IPS-18a (cell line): Measurements from ENCODE around the gene SECTM1.
"Not testable (repeated sequence)": the region's sequence is repeated elsewhere in the genome, so short reads cannot be mapped to it uniquely, and the experiment has no call there.

Experiments
- H3K27ac ChIP-seq: one replicate; pipeline ENCODE4 v1.5.1; 2013; ENCODE audit warnings: low read length
- H3K27me3 ChIP-seq: one replicate; pipeline ENCODE4 v1.6.1; 2013; ENCODE audit warnings: mild to moderate bottlenecking, low read length; ENCODE audit not compliant: control insufficient read depth, insufficient read depth
- H3K36me3 ChIP-seq: one replicate; pipeline ENCODE4 v1.6.1; 2013; ENCODE audit warnings: low read depth, low read length; ENCODE audit not compliant: control insufficient read depth
- H3K4me1 ChIP-seq: one replicate; pipeline ENCODE4 v1.6.1; 2013; ENCODE audit warnings: low read depth, low read length; ENCODE audit not compliant: control insufficient read depth
- H3K4me3 ChIP-seq: one replicate; pipeline ENCODE4 v1.5.1; 2013; ENCODE audit warnings: low read length
- H3K9ac ChIP-seq: one replicate; pipeline ENCODE4 v1.6.1; 2013; ENCODE audit warnings: mild to moderate bottlenecking, low read length, moderate library complexity
- H3K9me3 ChIP-seq: one replicate; pipeline ENCODE4 v1.6.1; 2013; ENCODE audit warnings: low read depth, low read length; ENCODE audit not compliant: control insufficient read depth

SECTM1 gene

GRCh38 chr17:82333279-82334171, at the start of gene SECTM1:
SECTM1 (minus strand) TSS chr17:82333766; CDS start chr17:82327240, 6,526 bp downstream.
- H3K9me3 ChIP-seq: no peaks in the 10 kb centered on the region
- no peaks in the 10 kb centered on the region for H3K36me3 ChIP-seq
- H3K27me3 ChIP-seq: peaks cover 85% of the 10 kb centered on the region
- peak within 1 kb of the TSS; percentile 36 for H3K4me3 ChIP-seq
- H3K9ac ChIP-seq: no peak within 1 kb of the TSS
- H3K4me1 ChIP-seq: peaks cover 5% of the 10 kb centered on the region
- no peak within 1 kb of the TSS for H3K27ac ChIP-seq

GRCh38 chr17:82382933-82383255, 49.3 kb upstream of the SECTM1 start:
- no peak overlapping the region for H3K9ac ChIP-seq
- H3K27me3 ChIP-seq: peaks cover 5% of the 10 kb centered on the region
- H3K9me3 ChIP-seq: no peaks in the 10 kb centered on the region
- no peaks in the 10 kb centered on the region for H3K36me3 ChIP-seq
- no peak overlapping the region for H3K27ac ChIP-seq
- no peak overlapping the region for H3K4me3 ChIP-seq
- peaks cover 3% of the 10 kb centered on the region for H3K4me1 ChIP-seq

GRCh38 chr17:82382220-82382932, 48.8 kb upstream of the SECTM1 start:
- H3K4me1 ChIP-seq, H3K27ac ChIP-seq, H3K36me3 ChIP-seq, H3K27me3 ChIP-seq, H3K4me3 ChIP-seq, H3K9me3 ChIP-seq, H3K9ac ChIP-seq: not testable (repeated sequence)

- not testable (repeated sequence) for H3K4me1 ChIP-seq, H3K27ac ChIP-seq, H3K4me3 ChIP-seq
These were observed 48.1 kb upstream of the SECTM1 start for GRCh38 chr17:82381703-82382009.

GRCh38 chr17:82380860-82381702, 47.5 kb upstream of the SECTM1 start:
- Histone ChIP-seq H3K9me3 (no peaks in the 10 kb centered on the region), H3K9ac (no peak overlapping the region), H3K4me1 (peaks cover 3% of the 10 kb centered on the region), H3K36me3 (no peaks in the 10 kb centered on the region), H3K4me3 (no peak overlapping the region), H3K27ac (no peak overlapping the region), H3K27me3 (peaks cover 5% of the 10 kb centered on the region)

More at GRCh38 chr17:82381703-82382009, 48.1 kb upstream of the SECTM1 start:
- not testable (repeated sequence) for H3K36me3 ChIP-seq, H3K27me3 ChIP-seq, H3K9me3 ChIP-seq, H3K9ac ChIP-seq

- Histone ChIP-seq H3K27me3 (peaks cover 5% of the 10 kb centered on the region), H3K27ac (no peak overlapping the region), H3K9ac (no peak overlapping the region), H3K4me1 (no peaks in the 10 kb centered on the region), H3K9me3 (no peaks in the 10 kb centered on the region), H3K4me3 (no peak overlapping the region), H3K36me3 (no peaks in the 10 kb centered on the region)
These were observed 45.1 kb upstream of the SECTM1 start for GRCh38 chr17:82378741-82379021.

- Histone ChIP-seq H3K4me3 (no peak overlapping the region), H3K27ac (no peak overlapping the region), H3K9ac (no peak overlapping the region), H3K36me3 (no peaks in the 10 kb centered on the region), H3K9me3 (no peaks in the 10 kb centered on the region), H3K4me1 (no peaks in the 10 kb centered on the region), H3K27me3 (peaks cover 10% of the 10 kb centered on the region)
These were observed 44.6 kb upstream of the SECTM1 start for GRCh38 chr17:82377924-82378740.

GRCh38 chr17:82377294-82377693, 43.7 kb upstream of the SECTM1 start:
- H3K36me3 ChIP-seq, H3K27ac ChIP-seq, H3K9ac ChIP-seq, H3K9me3 ChIP-seq, H3K4me3 ChIP-seq, H3K4me1 ChIP-seq: not testable (repeated sequence)
- peaks cover 19% of the 10 kb centered on the region for H3K27me3 ChIP-seq

GRCh38 chr17:82376042-82376730, 42.6 kb upstream of the SECTM1 start:
- H3K4me3 ChIP-seq: no peak overlapping the region
- no peaks in the 10 kb centered on the region for H3K36me3 ChIP-seq
- no peak overlapping the region for H3K9ac ChIP-seq
- no peaks in the 10 kb centered on the region for H3K9me3 ChIP-seq
- H3K4me1 ChIP-seq: no peaks in the 10 kb centered on the region
- H3K27ac ChIP-seq: no peak overlapping the region
- H3K27me3 ChIP-seq: peaks cover 26% of the 10 kb centered on the region

- Histone ChIP-seq H3K4me3 (no peak overlapping the region), H3K9me3 (no peaks in the 10 kb centered on the region), H3K4me1 (no peaks in the 10 kb centered on the region), H3K9ac (no peak overlapping the region), H3K36me3 (no peaks in the 10 kb centered on the region), H3K27me3 (peaks cover 32% of the 10 kb centered on the region), H3K27ac (no peak overlapping the region)
These were observed 41.9 kb upstream of the SECTM1 start for GRCh38 chr17:82375359-82376041.
